ENCODE results near the gene MAGEA4. TPM values are rescaled to one million over a fixed set of nuclear protein-coding genes. Genes with fewer than 3 reads are reported as not detected.
"Not testable (repeated sequence)": the region's sequence is repeated elsewhere in the genome, so short reads cannot be mapped to it uniquely, and the experiment has no call there.

The MAGEA4 gene
- not detected for total RNA-seq

- CTCF ChIA-PET, result no interaction called here
Measured at GRCh38 chrX:151912780-151913179, at the start of gene MAGEA4. TSS of gene MAGEA4 (plus strand) at chrX:151912889. CDS start at chrX:151923665, 10,776 bp downstream.

GRCh38 chrX:151870602-151871001 is 42.1 kb upstream of the MAGEA4 start:
- CTCF ChIA-PET, result no interaction called here
- POLR2A ChIA-PET, result no interaction called here

More at GRCh38 chrX:151912780-151913179, at the start of gene MAGEA4:
- POLR2A ChIA-PET, result no interaction called here

GRCh38 chrX:151871244-151871643 is 41.4 kb upstream of the MAGEA4 start:
- ChIA-PET CTCF (no interaction called here), POLR2A (no interaction called here)

GRCh38 chrX:151873096-151873495 is 39.6 kb upstream of the MAGEA4 start:
- CTCF ChIA-PET, result no interaction called here
- POLR2A ChIA-PET, result no interaction called here

GRCh38 chrX:151875270-151876026 is 37.2 kb upstream of the MAGEA4 start:
- ChIA-PET POLR2A (no interaction called here), CTCF (no interaction called here)

- ChIA-PET POLR2A (no interaction called here), CTCF (no interaction called here)
Measured at GRCh38 chrX:151878574-151878973, 34.1 kb upstream of the MAGEA4 start.

DNA sequence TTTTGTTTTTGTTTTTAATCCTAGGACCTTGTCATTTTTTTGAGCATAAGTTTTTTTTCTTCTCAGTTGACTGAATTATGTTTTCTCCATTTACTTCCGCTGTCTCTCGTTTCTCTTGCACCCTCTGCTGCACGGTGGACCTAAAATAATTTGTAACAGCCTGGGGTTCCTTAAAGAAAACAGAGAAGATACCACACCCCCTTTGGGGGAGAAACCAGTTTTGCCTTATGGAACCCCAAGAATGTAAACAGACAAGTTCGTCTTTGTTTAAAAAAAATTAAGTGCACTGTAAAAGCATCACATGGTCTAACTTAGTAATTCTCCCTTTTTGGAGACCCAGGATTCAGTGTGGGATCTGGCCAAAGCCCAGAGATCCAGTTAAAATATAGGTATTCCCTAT is 32.8 kb upstream of the MAGEA4 start:
- POLR2A ChIA-PET, result no interaction called here
- CTCF ChIA-PET, result no interaction called here

DNA sequence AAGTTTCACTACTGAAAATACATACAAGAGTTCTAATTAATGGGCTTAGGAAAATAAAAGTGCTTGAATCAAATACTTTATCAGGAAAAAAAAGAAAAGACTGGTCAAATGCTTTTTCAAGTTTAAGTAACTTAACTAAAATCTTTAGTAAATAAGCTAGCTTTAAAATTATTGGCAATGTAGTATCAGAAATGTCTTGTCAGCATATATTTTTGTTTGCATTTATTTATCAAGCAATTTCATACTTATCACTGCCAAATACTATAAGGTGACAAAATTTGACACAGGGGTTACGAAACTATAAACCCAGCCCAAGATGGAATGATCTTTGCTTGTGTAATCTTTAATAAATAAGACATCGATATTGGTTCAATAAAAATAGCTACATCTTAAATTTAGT is 31.8 kb upstream of the MAGEA4 start:
- POLR2A ChIA-PET, result no interaction called here

DNA sequence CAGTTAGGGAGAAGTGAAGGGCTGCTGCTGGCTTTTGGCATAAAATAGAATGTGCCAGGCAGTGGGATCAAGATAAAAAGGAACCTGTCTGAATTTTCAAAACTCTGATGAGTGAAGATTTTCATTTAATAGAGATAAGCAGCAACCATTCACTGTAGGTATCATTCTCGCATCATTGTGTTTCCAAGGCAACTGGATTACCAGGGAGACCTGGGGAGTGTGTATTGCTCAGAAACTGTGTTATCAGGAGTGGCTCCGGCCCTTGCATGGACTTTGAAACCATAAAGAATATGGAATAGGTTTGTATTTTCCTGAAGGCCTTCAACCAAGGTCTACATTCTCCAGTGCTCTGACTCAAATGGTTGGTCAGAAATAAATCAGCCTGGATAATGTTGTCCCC is 23.3 kb upstream of the MAGEA4 start:
- POLR2A ChIA-PET, result no interaction called here

More for the DNA sequence above, 31.8 kb upstream of the MAGEA4 start:
- CTCF ChIA-PET, result no interaction called here

DNA sequence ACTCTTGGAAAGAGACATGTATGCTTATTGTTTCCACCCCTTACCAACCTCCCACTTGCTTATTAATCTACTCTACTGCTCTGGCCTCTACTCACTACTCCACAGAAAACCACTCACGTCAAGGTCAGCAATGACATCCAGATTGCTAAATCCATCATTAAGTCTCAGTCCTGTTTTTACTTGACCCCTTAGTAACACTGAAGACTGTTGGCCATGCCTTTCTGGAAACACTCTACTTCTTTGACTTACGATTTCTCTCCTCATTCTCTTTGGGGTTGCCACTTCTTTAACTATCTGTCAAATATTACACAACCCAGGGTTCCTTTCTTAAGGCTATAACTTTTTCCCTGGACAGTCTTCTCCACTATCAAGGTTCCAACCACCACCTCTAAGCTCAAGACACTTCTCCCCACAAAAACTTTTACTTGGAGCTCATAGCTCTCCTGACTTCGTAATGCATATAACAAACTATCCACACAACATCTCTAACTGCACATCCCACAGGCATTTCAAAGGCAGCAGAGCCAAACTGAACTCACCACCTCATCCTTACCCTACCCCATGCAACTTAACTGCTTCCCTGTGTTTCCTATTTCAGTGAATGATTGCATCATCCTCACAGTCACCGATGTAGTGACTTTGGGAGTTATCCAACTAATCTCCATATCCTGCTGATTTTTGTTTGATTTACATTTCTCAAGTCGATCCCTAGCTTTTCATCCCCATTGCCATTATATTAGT is 15.8 kb upstream of the MAGEA4 start:
- CTCF ChIA-PET, result no interaction called here
- POLR2A ChIA-PET, result no interaction called here

More for the DNA sequence above, 23.3 kb upstream of the MAGEA4 start:
- CTCF ChIA-PET, result no interaction called here

- ChIA-PET POLR2A (no interaction called here), CTCF (no interaction called here)
Measured at GRCh38 chrX:151899622-151900021, 13.1 kb upstream of the MAGEA4 start.

DNA sequence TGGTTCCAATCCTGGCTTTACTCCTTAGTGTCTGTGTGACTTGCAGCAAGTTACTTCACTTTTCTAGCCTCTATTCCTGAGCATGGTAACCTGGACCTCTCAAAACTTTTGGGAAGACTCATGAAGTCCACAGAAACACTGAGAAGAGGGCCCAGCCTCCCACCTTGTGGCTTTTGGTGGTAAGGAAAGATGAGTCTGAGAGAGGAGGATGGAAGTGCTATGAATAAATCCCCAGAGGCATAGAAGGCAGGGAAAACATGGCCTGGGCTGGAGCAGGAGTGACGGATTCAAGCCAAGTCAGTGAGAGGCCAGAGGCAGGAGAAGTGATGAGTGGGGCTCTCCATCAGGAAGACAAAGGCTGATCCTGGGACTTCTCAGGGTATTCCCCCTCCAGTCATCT is 10.9 kb upstream of the MAGEA4 start:
- CTCF ChIA-PET, result no interaction called here
- POLR2A ChIA-PET, result no interaction called here

DNA sequence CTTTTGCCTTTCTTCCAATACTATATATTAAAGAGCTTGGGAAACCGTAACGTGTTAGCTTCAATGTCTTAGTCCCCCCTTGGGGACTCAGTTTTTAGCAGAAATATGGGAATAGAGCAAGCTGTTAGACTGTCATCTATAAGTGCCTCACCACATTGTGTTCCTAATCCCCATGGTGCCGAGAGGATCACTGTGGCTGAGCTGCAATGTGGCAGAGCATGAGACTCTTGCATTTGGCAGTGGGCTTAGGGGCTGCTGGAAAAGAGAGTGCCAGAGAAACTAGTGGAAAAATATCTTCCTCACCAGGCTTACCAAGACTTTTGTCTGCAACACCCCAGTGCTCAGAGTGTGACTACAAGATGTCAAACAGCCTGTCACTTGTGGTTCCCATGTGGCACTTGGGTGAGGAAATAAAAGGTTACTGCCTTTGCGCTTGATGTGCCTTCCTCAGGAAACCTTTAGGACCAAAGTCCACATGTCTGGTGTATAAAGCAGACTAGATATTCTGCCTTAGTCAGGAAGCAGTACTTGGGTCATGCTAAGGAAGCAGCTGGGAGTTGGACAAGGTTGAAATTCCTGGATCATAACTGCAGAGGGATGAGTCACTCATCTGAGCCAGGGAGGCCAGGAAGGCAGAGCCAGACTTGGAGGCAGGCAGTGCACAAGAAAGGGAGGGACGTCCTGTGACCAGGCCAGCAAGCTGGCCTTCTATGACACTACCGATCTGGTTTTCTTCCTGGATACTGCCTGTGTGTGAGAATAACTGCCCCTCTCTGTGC is 9.7 kb upstream of the MAGEA4 start:
- ChIA-PET POLR2A (no interaction called here), CTCF (no interaction called here)

- ChIA-PET CTCF (no interaction called here), POLR2A (no interaction called here)
Measured at GRCh38 chrX:151904989-151905388, 7.7 kb upstream of the MAGEA4 start.

- POLR2A ChIA-PET, result no interaction called here
- CTCF ChIA-PET, result no interaction called here
Measured at GRCh38 chrX:151912221-151912620, 468 bp upstream of the MAGEA4 start.

- POLR2A ChIA-PET, CTCF ChIA-PET: not testable (repeated sequence)
Measured at GRCh38 chrX:151918736-151919135, 6.0 kb downstream of the MAGEA4 start.

DNA sequence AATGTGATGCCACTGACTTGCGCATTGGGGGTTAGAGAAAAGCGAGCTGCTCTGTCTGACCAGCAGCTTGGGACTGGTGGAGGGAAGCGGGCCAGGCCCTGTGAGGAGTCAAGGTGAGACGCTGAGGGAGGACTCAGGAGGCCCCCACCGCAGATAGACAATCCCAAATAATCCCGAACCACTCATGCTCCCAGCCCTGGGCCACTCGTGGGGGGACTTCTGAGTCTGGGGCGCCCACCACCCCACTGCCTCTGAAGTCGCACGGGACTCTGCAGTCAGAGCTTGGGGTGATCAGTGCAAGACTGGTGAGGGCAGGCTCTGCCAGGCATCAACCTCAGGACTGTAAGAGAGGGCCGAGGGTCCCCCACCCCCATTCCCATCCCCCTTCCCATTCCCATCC is 6.9 kb downstream of the MAGEA4 start:
- POLR2A ChIA-PET, result no interaction called here
- CTCF ChIA-PET, result no interaction called here

DNA sequence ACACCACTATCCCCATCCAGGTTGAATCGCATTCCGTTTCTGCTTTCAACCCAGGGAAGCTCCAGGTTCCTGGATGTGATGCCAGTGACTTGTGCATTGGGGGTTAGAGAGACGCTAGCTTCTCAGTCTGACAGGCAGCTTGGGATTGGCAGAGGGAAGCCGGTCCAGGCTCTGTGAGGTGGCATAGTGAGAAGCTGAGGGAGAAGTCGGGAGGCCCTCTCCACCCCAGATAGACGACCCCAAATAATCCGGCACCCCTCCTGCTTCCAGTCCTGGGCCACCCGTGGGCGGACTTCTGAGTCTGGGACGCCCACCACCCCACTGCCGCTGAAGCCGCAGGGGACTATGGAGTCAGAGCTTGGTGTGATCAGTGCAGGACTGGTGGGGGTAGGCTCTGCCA is 7.4 kb downstream of the MAGEA4 start:
- POLR2A ChIA-PET, result no interaction called here
- CTCF ChIA-PET, result no interaction called here

GRCh38 chrX:151920530-151920929 is 7.8 kb downstream of the MAGEA4 start:
- CTCF ChIA-PET, result no interaction called here
- POLR2A ChIA-PET, result no interaction called here

DNA sequence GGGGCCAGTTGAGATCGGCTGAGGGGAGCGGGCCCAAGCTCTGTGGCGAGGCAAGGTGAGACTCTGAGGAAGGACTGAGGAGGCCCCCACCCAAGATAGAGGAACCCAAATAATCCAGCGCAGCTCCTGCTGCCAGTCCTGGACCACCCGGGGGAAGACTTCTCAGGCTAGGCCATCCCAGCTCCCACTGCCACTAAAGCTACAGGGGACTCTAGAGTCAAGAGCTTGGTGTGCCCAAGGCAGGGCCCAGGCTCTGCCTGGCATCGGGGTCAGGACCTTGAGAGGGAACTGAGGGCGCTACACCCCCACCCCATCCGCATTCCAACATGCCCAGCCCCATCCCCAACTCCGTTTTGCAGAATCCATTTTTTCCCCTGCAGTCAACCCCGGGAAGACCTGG is 8.6 kb downstream of the MAGEA4 start:
- POLR2A ChIA-PET, result no interaction called here
- CTCF ChIA-PET, result no interaction called here

- ChIA-PET POLR2A (no interaction called here), CTCF (no interaction called here)
Measured at GRCh38 chrX:151921866-151922265, 9.2 kb downstream of the MAGEA4 start.

Measured in activated CD8-positive, alpha-beta memory T cell treated with anti-CD3 and anti-CD28 coated beads for 36 hours (primary cell).